ENCODE data around the gene INSC. TPM values are rescaled to one million over a fixed set of nuclear protein-coding genes. Genes with fewer than 3 reads are reported as not detected.

INSC gene
- total and polyA plus RNA-seq, 11 donors, result 0.19 to 1.5 (median 0.43) TPM; not detected in 1

- Histone ChIP-seq H3K9me3 (peaks cover 0 to 4% (median 0%) of the 10 kb centered on the region in 12 donors), H3K4me3 (no peak overlapping the region), H3K36me3 (no peaks in the 10 kb centered on the region), H3K27ac (no peak overlapping the region), H3K27me3 (peaks cover 9 to 56% (median 33%) of the 10 kb centered on the region in 9 donors), H3K4me1 (peaks cover 0 to 21% (median 13%) of the 10 kb centered on the region in 12 donors)
- DNase-seq (no peak), ATAC-seq (no peak)
- WGBS, 4 donors, result 38 to 46% (median 40%) methylated on average over 4 of the region's 4 CpGs
- TF ChIP-seq, protein P1, sequence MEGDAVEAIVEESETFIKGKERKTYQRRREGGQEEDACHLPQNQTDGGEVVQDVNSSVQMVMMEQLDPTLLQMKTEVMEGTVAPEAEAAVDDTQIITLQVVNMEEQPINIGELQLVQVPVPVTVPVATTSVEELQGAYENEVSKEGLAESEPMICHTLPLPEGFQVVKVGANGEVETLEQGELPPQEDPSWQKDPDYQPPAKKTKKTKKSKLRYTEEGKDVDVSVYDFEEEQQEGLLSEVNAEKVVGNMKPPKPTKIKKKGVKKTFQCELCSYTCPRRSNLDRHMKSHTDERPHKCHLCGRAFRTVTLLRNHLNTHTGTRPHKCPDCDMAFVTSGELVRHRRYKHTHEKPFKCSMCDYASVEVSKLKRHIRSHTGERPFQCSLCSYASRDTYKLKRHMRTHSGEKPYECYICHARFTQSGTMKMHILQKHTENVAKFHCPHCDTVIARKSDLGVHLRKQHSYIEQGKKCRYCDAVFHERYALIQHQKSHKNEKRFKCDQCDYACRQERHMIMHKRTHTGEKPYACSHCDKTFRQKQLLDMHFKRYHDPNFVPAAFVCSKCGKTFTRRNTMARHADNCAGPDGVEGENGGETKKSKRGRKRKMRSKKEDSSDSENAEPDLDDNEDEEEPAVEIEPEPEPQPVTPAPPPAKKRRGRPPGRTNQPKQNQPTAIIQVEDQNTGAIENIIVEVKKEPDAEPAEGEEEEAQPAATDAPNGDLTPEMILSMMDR (IDR thresholded peaks at IDR 0.05), result peak in 1 of 12 donors; percentile 1
- TF ChIP-seq POLR2A (IDR thresholded peaks at IDR 0.05), result no peak
- intact Hi-C loops (cut with DNase I), result loop anchor here (2.0 to 10.0 kb wide), 8 partner anchors 103 to 550 kb away; partner anchors contain the start of genes CALCA (in 2 of the 10) and PSMA1 (in 1 of the 10)
Measured at GRCh38 chr11:15075162-15075526, 39.6 kb upstream of the INSC start.

DNA sequence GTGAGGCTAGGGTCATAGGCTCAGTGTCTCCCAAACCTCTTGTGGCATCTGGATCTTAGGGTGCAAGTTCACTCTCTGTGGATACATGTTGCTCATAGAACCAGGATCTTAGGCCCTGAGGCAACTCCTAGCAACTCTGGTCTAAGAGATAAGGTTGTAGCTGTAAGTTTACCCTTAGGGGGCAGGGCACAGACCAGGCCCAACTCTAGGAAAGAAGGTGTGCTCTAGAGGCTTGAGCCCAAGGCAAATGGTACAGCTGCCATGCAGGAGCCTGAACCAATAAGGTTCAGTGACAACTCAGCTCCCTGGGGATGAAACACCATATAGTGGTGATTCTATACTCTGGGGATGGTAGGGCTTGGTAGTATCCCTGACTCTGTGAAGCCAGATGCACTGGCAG is 23.5 kb upstream of the INSC start:
- peaks cover 0 to under 1% (median 0%) of the 10 kb centered on the region in 9 donors for H3K27me3 ChIP-seq
- peaks cover 0 to 7% (median 0%) of the 10 kb centered on the region in 12 donors for H3K9me3 ChIP-seq
- DNase-seq, result no peak
- H3K27ac ChIP-seq, result no peak overlapping the region
- ATAC-seq, result no peak
- no peaks in the 10 kb centered on the region for H3K36me3 ChIP-seq
- TF ChIP-seq, protein P1 (IDR thresholded peaks at IDR 0.05), result no peak
- TF ChIP-seq POLR2A (IDR thresholded peaks at IDR 0.05), result no peak
- no peak overlapping the region for H3K4me3 ChIP-seq
- H3K4me1 ChIP-seq, result no peaks in the 10 kb centered on the region
- intact Hi-C loops (cut with DNase I), result no loop called here

DNA sequence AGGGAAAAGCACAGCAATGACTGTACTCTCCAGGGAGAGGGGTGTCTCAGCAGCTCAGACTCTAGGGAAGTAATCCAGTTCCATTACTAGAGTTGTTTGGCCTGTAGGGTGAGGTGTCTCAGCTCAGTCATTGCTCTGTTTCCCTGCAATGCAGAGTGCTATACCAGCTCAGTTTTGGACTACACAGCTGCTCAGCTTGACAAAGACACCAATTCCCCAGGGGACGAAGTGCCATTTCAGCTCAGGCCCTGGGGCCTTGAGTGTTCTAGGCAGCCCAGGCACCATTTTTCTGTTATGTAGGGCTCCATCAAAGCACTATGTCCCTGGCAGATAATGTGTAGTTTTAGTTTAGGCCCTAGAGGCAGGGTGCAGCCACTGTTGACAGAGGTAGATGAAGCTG is 23.1 kb upstream of the INSC start:
- intact Hi-C loops (cut with DNase I), result no loop called here
- peaks cover 0 to 7% (median 0%) of the 10 kb centered on the region in 12 donors for H3K9me3 ChIP-seq
- H3K27me3 ChIP-seq, result peaks cover 0 to 5% (median 0%) of the 10 kb centered on the region in 9 donors
- no peak overlapping the region for H3K27ac ChIP-seq
- DNase-seq (no peak), ATAC-seq (no peak)
- H3K36me3 ChIP-seq, result no peaks in the 10 kb centered on the region
- H3K4me3 ChIP-seq, result no peak overlapping the region
- WGBS, 4 donors, result 84 to 100% (median 87%) methylated on average over 1 of the region's 1 CpG
- TF ChIP-seq, protein P1 (IDR thresholded peaks at IDR 0.05), result no peak
- TF ChIP-seq POLR2A (IDR thresholded peaks at IDR 0.05), result no peak
- H3K4me1 ChIP-seq, result no peaks in the 10 kb centered on the region

GRCh38 chr11:15093432-15093831 is 21.3 kb upstream of the INSC start:
- Histone ChIP-seq H3K4me3 (no peak overlapping the region), H3K9me3 (no peaks in the 10 kb centered on the region), H3K27me3 (peaks cover 0 to 12% (median 0%) of the 10 kb centered on the region in 9 donors), H3K4me1 (no peaks in the 10 kb centered on the region), H3K27ac (no peak overlapping the region), H3K36me3 (no peaks in the 10 kb centered on the region)
- intact Hi-C loops (cut with DNase I), result no loop called here
- 77 to 87% (median 82%) methylated on average over 2 of the region's 2 CpGs for WGBS, 4 donors
- TF ChIP-seq POLR2A (IDR thresholded peaks at IDR 0.05), result no peak
- TF ChIP-seq, protein P1 (IDR thresholded peaks at IDR 0.05), result no peak
- ATAC-seq (no peak), DNase-seq (no peak)

Measured in heart left ventricle (tissue), 16 donors.